ENCODE results near the gene PRKG1.

Gene PRKG1

DNA sequence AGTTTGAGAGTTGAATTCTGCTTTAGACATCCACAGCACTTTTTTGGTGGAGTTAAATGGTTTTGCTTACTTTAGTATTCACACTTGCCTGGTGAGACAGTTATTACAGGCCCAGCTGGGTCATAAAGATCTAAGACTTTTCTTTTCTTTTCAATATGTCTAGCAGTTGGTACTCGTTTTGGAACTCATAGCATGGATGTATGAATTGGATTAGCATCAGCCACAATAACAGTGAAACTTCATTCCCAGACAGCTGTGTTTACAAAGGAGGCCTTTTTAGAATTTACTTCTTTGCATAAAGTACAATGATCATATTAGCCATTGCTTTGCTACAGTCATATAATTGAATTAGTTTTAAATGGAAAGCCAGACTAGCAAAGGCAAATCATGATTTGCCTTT lies 1071.3 kb downstream of the PRKG1 start:
- Histone ChIP-seq H3K27ac (ENCODE audit: insufficient read depth in 1 of 2, low read depth in 1 of 2, low read length in 2 of 2, poor library complexity in 1 of 2, severe bottlenecking in 2 of 2) (no peak overlapping the region), H3K4me1 (ENCODE audit: control extremely low read depth in 1 of 4, control insufficient read depth in 4 of 4, insufficient read depth in 4 of 4, low read length in 3 of 4) (no peaks in the 10 kb centered on the region), H3K36me3 (ENCODE audit: control insufficient read depth in 4 of 4, insufficient read depth in 4 of 4, low read length in 3 of 4) (no peaks in the 10 kb centered on the region), H3K27me3 (replicated peaks in 2 of 5; ENCODE audit: control insufficient read depth in 4 of 5, insufficient read depth in 5 of 5, low read length in 4 of 5) (no peaks in the 10 kb centered on the region), H3K9me3 (ENCODE audit: control extremely low read depth in 1 of 5, control insufficient read depth in 4 of 5, insufficient read depth in 2 of 5, low read depth in 1 of 5, low read length in 4 of 5) (no peaks in the 10 kb centered on the region), H3K4me3 (ENCODE audit: control insufficient read depth in 1 of 7, extremely low read depth in 1 of 7, insufficient read depth in 4 of 7, low read depth in 2 of 7, low read length in 6 of 7) (no peak overlapping the region)
- ChIA-PET CTCF (no interaction called here), POLR2A (no interaction called here)
- DNase-seq: no peak
- no CpG with 5 or more reads among the region's 1 CpG for WGBS (ENCODE audit: insufficient coverage)

DNA sequence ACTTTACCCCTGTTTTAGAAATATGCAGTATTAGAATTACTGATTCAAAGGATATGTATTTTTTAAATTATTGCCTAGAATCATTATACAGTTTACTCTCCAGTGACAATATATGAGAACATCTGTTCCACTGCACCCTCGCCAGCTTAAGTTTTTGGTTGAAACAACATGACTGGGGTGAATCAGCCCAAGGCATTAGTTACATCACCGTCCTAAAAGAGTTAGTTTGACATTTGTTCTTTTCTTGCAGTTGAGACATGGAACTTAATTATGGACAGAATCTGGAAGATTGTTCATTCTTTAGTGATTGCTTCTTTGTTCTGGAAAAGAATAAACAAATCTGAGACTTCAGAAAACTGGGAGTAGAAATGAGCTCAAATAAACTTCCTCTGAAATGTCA lies 1072.5 kb downstream of the PRKG1 start:
- Histone ChIP-seq H3K27me3 (replicated peaks in 2 of 5; ENCODE audit: control insufficient read depth in 4 of 5, insufficient read depth in 5 of 5, low read length in 4 of 5) (no peaks in the 10 kb centered on the region), H3K4me3 (ENCODE audit: control insufficient read depth in 1 of 7, extremely low read depth in 1 of 7, insufficient read depth in 4 of 7, low read depth in 2 of 7, low read length in 6 of 7) (no peak overlapping the region), H3K4me1 (ENCODE audit: control extremely low read depth in 1 of 4, control insufficient read depth in 4 of 4, insufficient read depth in 4 of 4, low read length in 3 of 4) (no peaks in the 10 kb centered on the region), H3K36me3 (ENCODE audit: control insufficient read depth in 4 of 4, insufficient read depth in 4 of 4, low read length in 3 of 4) (no peaks in the 10 kb centered on the region), H3K9me3 (ENCODE audit: control extremely low read depth in 1 of 5, control insufficient read depth in 4 of 5, insufficient read depth in 2 of 5, low read depth in 1 of 5, low read length in 4 of 5) (no peaks in the 10 kb centered on the region), H3K27ac (ENCODE audit: insufficient read depth in 1 of 2, low read depth in 1 of 2, low read length in 2 of 2, poor library complexity in 1 of 2, severe bottlenecking in 2 of 2) (no peak overlapping the region)
- CTCF ChIA-PET: no interaction called here
- POLR2A ChIA-PET: no interaction called here
- 100% methylated on average over 2 of the region's 2 CpGs for WGBS (ENCODE audit: insufficient coverage)
- DNase-seq: no peak

DNA sequence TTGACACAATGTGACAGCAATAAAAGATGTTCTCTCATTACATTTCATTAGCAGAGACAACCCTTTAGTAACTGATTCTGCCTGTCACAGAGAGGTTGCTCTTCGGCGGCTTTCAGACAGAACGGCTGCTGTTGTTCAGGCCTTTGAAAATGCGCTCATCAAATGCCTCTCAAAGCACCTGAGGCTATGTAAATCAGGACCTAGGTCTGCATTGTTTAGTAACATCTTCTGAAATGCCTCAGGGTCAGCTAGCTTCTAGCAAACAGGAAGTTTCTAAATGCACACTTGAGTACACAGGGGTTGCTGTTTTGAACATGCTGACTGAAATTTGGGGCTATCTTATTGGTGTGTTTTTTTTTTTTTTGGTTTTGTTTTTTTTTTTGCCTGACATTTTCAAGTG lies 1096.5 kb downstream of the PRKG1 start:
- 97% methylated on average over 4 of the region's 4 CpGs for WGBS (ENCODE audit: insufficient coverage)

DNA sequence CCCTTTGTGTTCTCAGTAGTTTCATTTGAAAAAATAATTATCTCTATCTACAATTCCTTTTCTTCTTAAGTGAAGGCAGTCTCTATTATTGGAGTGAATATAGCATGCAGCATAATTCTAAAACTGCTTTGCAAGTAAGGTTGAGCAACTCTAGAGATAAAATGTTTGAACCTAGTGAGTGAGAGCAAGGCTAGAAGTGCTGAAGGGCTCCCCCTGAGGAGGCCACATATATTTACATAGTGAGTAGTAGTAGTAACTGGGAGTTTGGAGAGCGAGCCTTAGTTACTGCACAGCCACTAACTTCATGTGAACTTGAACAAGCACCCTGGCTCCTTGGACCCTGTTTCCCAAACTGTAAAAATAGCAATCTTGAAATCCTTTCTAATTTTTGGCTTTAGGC lies 1098.3 kb downstream of the PRKG1 start:
- peaks cover 0 to 4% (median 0%) of the 10 kb centered on the region in 5 experiments for H3K9me3 ChIP-seq (ENCODE audit: control extremely low read depth in 1 of 5, control insufficient read depth in 4 of 5, insufficient read depth in 2 of 5, low read depth in 1 of 5, low read length in 4 of 5)
- POLR2A ChIA-PET: no interaction called here
- no peaks in the 10 kb centered on the region for H3K4me1 ChIP-seq (ENCODE audit: control extremely low read depth in 1 of 4, control insufficient read depth in 4 of 4, insufficient read depth in 4 of 4, low read length in 3 of 4)
- H3K4me3 ChIP-seq (ENCODE audit: control insufficient read depth in 1 of 7, extremely low read depth in 1 of 7, insufficient read depth in 4 of 7, low read depth in 2 of 7, low read length in 6 of 7): no peak overlapping the region
- WGBS (ENCODE audit: insufficient coverage): 100% methylated on average over 1 of the region's 1 CpG
- peak in 1 of 3 donors; percentile 2 for DNase-seq
- no peaks in the 10 kb centered on the region for H3K27me3 ChIP-seq (replicated peaks in 2 of 5; ENCODE audit: control insufficient read depth in 4 of 5, insufficient read depth in 5 of 5, low read length in 4 of 5)
- CTCF ChIA-PET: no interaction called here
- H3K36me3 ChIP-seq (ENCODE audit: control insufficient read depth in 4 of 4, insufficient read depth in 4 of 4, low read length in 3 of 4): no peaks in the 10 kb centered on the region
- no peak overlapping the region for H3K27ac ChIP-seq (ENCODE audit: insufficient read depth in 1 of 2, low read depth in 1 of 2, low read length in 2 of 2, poor library complexity in 1 of 2, severe bottlenecking in 2 of 2)

More for the DNA sequence above, 1096.5 kb downstream of the PRKG1 start:
- H3K36me3 ChIP-seq (ENCODE audit: control insufficient read depth in 4 of 4, insufficient read depth in 4 of 4, low read length in 3 of 4): no peaks in the 10 kb centered on the region
- H3K9me3 ChIP-seq (ENCODE audit: control extremely low read depth in 1 of 5, control insufficient read depth in 4 of 5, insufficient read depth in 2 of 5, low read depth in 1 of 5, low read length in 4 of 5): peaks cover 0 to 4% (median 0%) of the 10 kb centered on the region in 5 experiments
- H3K27me3 ChIP-seq (replicated peaks in 2 of 5; ENCODE audit: control insufficient read depth in 4 of 5, insufficient read depth in 5 of 5, low read length in 4 of 5): no peaks in the 10 kb centered on the region
- H3K4me3 ChIP-seq (ENCODE audit: control insufficient read depth in 1 of 7, extremely low read depth in 1 of 7, insufficient read depth in 4 of 7, low read depth in 2 of 7, low read length in 6 of 7): no peak overlapping the region
- ChIA-PET CTCF (no interaction called here), POLR2A (no interaction called here)
- no peaks in the 10 kb centered on the region for H3K4me1 ChIP-seq (ENCODE audit: control extremely low read depth in 1 of 4, control insufficient read depth in 4 of 4, insufficient read depth in 4 of 4, low read length in 3 of 4)
- no peak for DNase-seq
- no peak overlapping the region for H3K27ac ChIP-seq (ENCODE audit: insufficient read depth in 1 of 2, low read depth in 1 of 2, low read length in 2 of 2, poor library complexity in 1 of 2, severe bottlenecking in 2 of 2)

DNA sequence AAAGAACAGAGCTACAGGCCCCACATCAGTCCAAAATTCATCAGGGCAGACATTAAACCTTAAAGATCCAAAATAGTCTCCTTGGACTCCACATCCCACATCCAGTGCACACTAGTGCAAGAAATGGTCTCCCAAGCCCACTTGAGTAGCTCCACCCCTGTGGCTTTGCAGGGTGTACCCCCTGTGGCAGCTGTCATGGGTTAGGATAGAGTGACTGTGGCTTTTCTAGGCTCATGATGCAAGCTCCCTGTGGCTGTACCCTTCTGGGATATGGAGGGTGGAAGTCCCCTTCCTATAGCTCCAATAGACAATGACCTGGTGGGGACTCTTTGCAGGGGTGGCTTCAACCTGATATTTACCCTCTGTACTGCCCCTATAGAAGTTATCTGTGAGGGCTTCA lies 1111.0 kb downstream of the PRKG1 start:
- no peaks in the 10 kb centered on the region for H3K36me3 ChIP-seq (ENCODE audit: control insufficient read depth in 4 of 4, insufficient read depth in 4 of 4, low read length in 3 of 4)
- CTCF ChIA-PET: no interaction called here
- H3K4me3 ChIP-seq (ENCODE audit: control insufficient read depth in 1 of 7, extremely low read depth in 1 of 7, insufficient read depth in 4 of 7, low read depth in 2 of 7, low read length in 6 of 7): no peak overlapping the region
- H3K27me3 ChIP-seq (replicated peaks in 2 of 5; ENCODE audit: control insufficient read depth in 4 of 5, insufficient read depth in 5 of 5, low read length in 4 of 5): no peaks in the 10 kb centered on the region
- DNase-seq: no peak
- H3K27ac ChIP-seq (ENCODE audit: insufficient read depth in 1 of 2, low read depth in 1 of 2, low read length in 2 of 2, poor library complexity in 1 of 2, severe bottlenecking in 2 of 2): no peak overlapping the region
- POLR2A ChIA-PET: no interaction called here
- no peaks in the 10 kb centered on the region for H3K4me1 ChIP-seq (ENCODE audit: control extremely low read depth in 1 of 4, control insufficient read depth in 4 of 4, insufficient read depth in 4 of 4, low read length in 3 of 4)
- H3K9me3 ChIP-seq (ENCODE audit: control extremely low read depth in 1 of 5, control insufficient read depth in 4 of 5, insufficient read depth in 2 of 5, low read depth in 1 of 5, low read length in 4 of 5): peaks cover 0 to 4% (median 0%) of the 10 kb centered on the region in 5 experiments

DNA sequence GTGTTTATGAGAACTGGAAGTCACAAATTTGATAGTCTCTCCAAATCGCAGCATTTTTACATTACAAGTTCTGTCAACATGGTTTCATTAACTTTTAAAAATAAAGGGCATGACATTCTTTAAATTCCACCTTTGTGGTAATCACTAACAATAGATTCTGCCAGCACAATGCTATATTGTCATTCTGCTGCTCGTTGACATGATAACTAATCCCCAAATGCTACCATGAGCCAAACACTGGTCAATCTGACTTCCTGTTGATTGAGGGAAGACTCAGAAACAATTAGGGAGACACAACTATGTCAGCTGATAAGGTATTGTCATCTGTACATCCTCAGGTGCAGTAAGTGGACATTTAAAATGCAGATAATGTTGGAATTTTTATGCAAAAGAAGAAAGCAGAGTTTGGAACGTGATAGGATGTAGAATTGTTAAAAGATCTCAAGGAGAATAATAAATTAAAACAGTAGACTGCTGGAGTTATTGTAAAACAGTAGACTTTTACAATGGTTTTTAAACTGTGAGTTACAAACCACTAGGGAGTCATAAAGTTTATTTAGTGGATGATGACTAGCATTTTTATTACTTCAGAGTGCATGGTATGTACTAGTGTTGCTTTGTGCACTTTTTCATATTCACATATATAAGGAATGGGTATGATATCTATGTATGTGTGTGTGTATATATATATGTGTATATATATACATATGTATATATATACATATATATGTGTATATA lies 1113.4 kb downstream of the PRKG1 start:
- Histone ChIP-seq H3K9me3 (ENCODE audit: control extremely low read depth in 1 of 5, control insufficient read depth in 4 of 5, insufficient read depth in 2 of 5, low read depth in 1 of 5, low read length in 4 of 5) (peaks cover 0 to 4% (median 0%) of the 10 kb centered on the region in 5 experiments), H3K36me3 (ENCODE audit: control insufficient read depth in 4 of 4, insufficient read depth in 4 of 4, low read length in 3 of 4) (no peaks in the 10 kb centered on the region), H3K4me1 (ENCODE audit: control extremely low read depth in 1 of 4, control insufficient read depth in 4 of 4, insufficient read depth in 4 of 4, low read length in 3 of 4) (no peaks in the 10 kb centered on the region), H3K27ac (ENCODE audit: insufficient read depth in 1 of 2, low read depth in 1 of 2, low read length in 2 of 2, poor library complexity in 1 of 2, severe bottlenecking in 2 of 2) (no peak overlapping the region), H3K27me3 (replicated peaks in 2 of 5; ENCODE audit: control insufficient read depth in 4 of 5, insufficient read depth in 5 of 5, low read length in 4 of 5) (no peaks in the 10 kb centered on the region), H3K4me3 (ENCODE audit: control insufficient read depth in 1 of 7, extremely low read depth in 1 of 7, insufficient read depth in 4 of 7, low read depth in 2 of 7, low read length in 6 of 7) (no peak overlapping the region)
- ChIA-PET CTCF (no interaction called here), POLR2A (no interaction called here)
- DNase-seq: no peak
- 89% methylated on average over 3 of the region's 3 CpGs for WGBS (ENCODE audit: insufficient coverage)

DNA sequence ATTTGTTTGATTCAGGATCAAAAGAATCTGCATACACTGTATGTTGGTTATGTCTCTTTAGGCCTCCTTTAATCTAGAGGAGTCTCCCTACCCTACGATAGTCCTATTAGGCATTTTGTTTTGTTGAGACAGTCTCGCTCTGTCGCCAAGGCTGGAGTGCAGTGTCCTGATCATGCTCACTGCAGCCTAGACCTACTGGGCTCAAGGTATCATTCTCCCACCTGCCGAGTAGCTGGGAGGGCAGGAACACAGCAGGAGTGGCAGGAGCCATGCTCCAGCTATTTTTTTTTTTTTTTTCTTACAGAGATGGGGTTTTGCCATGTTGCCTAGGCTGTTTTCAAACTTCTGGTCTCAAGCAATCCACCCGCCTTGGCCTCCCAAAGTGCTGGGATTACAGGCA lies 1116.8 kb downstream of the PRKG1 start:
- H3K27ac ChIP-seq (ENCODE audit: insufficient read depth in 1 of 2, low read depth in 1 of 2, low read length in 2 of 2, poor library complexity in 1 of 2, severe bottlenecking in 2 of 2): no peak overlapping the region
- no peak for DNase-seq
- no peak overlapping the region for H3K4me3 ChIP-seq (ENCODE audit: control insufficient read depth in 1 of 7, extremely low read depth in 1 of 7, insufficient read depth in 4 of 7, low read depth in 2 of 7, low read length in 6 of 7)
- H3K9me3 ChIP-seq (ENCODE audit: control extremely low read depth in 1 of 5, control insufficient read depth in 4 of 5, insufficient read depth in 2 of 5, low read depth in 1 of 5, low read length in 4 of 5): no peaks in the 10 kb centered on the region
- WGBS (ENCODE audit: insufficient coverage): 96% methylated on average over 4 of the region's 5 CpGs
- CTCF ChIA-PET: no interaction called here
- H3K27me3 ChIP-seq (replicated peaks in 2 of 5; ENCODE audit: control insufficient read depth in 4 of 5, insufficient read depth in 5 of 5, low read length in 4 of 5): no peaks in the 10 kb centered on the region
- H3K4me1 ChIP-seq (ENCODE audit: control extremely low read depth in 1 of 4, control insufficient read depth in 4 of 4, insufficient read depth in 4 of 4, low read length in 3 of 4): peaks cover 0 to 7% (median 0%) of the 10 kb centered on the region in 4 experiments
- POLR2A ChIA-PET: no interaction called here
- no peaks in the 10 kb centered on the region for H3K36me3 ChIP-seq (ENCODE audit: control insufficient read depth in 4 of 4, insufficient read depth in 4 of 4, low read length in 3 of 4)

All from common myeloid progenitor, CD34-positive (primary cell).